ENCODE results near the gene TSPEAR.

TSPEAR gene

DNA sequence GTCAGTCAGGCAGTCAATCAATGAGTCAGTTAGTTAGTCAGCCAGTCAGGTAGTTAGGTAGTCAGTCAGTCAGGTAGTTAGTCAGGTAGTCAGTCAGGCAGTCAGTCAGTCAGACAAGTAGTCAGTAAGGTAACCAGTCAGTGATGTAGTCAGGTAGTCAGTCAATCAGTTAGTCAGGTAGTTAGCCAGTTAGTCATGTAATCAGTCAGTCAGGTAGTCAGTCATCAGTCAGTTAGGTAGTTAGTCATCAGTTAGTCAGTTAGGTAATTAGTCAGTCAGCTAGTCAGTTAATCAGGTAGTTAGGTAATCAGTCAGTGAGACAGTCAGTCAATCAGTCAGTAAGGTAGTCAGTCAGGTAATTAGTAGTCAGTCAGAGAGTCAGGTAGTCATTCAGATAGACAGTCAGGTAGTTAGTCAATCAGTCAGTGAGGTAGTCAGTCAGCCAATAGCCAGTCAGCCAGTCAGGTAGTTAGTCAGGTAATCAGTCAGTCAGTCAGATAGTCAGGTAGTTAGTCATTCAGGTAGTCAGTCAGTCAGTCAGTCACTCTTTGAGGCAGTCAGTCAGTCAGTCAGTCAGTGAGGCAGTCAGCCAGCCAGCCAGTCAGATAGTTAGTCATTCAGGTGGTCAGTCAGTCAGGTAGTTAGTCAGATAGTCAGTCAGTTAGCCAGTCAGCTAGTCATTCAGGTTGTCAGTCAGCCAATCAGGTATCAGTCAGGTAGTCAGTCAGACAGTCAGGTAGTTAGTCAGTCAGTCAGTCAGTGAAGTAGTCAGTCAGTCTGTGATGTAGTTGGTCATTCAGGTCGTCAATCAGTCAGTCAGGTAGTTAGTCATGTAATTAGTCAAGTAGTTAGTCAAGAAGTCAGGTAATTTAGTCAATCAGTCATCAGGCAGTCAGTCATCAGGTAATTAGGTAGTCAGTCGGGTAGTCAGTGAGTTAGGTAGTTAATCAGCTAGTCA, 186.7 kb downstream of the TSPEAR start:
- DNase-seq, result no peak

DNA sequence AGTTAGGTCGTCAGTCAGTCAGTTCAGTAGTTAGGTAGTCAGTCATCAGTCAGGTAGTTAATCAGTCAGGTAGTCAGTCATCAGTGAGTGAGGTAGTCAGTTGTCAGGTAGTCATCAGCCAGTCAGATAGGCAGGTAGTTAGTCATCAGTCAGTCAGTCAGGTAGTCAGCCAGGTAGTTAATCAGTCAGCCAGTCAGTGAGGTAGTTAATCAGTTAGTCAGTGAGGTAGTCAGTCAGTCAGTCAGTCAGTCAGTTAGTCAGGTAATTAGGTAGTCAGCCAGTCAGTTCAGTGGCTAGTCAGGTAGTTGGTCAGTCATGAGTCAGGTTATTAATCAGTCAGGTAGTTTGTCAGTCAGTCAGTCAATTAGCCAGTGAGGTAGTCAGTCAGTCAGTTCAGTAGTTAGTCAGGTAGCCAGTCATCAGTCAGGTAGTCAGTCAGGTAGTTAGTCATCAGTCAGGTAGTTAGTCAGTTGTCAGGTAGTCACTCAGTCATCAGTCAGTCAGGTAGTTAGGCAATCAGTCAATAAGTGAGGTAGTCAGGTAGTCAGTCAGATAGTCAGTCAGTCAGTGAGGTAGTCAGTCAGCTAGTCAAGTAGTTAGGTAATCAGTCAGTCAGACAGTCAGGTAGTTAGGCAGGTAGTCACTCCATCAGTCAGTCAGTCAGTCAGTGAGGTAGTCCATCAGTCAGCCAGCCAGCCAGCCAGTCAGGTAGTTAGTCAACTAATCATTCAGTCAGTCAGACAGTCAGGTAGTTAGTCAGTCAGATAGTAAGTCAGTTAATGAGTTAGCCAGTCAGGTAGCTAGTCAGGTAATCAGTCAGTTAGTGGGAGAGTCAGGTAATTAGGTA, 187.6 kb downstream of the TSPEAR start:
- no peak for DNase-seq

DNA sequence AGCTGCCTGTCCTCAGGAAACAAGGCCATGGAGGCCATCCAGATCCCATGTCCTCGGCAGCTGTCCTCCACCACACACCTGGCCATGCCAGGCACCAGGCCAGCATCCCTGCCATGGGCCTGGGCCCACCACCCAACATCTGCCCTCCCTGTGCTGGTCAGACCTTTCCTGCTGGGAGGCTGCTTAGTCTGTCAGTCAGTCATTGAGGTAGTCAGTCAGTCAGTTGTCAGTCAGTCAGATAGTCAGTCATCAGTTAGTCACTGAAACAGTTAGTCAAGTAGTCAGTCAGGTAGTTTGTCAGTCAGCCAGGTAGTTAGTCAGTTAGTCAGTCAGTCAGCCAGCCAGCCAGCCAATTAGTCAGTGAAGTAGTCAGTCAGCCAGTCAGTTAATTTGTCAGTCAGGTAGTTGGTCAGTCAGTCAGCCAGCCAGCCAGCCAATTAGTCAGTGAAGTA, 188.6 kb downstream of the TSPEAR start:
- DNase-seq, result no peak

DNA sequence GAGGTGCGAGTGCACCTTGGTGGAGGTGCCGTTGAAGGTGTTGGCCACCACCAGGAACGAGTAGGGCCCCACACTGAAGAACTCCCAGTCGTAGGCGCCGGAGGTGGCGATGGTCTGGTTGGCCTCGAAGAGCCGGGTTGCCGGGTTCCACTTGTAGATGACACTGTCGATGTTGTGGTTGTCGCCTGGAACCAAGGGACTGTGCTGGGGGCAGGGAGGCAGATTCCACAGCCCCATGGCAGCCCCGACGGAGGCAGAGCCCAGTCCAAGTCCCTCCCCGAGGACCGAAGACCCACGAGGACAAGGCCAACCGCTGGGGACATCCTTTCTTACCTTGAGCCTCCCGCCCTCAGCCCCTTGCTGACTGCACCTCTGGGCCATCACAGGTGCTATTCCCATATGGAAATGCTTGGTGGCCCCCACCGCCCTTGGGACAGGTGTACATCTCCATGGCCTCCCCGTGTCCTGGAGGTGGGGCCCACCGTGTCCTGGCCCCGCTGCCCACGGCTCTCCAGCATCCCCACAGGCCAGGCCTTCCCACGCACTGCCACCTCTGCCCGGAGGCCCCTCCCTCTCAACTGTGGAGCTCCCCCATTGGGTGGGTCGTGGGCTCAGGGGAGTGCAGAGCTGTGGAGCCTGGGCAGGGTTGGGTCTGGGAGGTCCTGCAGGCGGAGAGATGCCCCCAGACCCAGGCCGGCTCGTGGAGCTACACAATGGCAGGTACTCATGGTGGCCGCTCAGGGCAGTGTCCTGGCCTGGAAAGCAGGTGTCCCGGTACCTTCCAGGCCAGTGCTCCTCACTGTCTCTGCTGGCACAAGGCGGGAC, 189.2 kb downstream of the TSPEAR start:
- no peak for DNase-seq

DNA sequence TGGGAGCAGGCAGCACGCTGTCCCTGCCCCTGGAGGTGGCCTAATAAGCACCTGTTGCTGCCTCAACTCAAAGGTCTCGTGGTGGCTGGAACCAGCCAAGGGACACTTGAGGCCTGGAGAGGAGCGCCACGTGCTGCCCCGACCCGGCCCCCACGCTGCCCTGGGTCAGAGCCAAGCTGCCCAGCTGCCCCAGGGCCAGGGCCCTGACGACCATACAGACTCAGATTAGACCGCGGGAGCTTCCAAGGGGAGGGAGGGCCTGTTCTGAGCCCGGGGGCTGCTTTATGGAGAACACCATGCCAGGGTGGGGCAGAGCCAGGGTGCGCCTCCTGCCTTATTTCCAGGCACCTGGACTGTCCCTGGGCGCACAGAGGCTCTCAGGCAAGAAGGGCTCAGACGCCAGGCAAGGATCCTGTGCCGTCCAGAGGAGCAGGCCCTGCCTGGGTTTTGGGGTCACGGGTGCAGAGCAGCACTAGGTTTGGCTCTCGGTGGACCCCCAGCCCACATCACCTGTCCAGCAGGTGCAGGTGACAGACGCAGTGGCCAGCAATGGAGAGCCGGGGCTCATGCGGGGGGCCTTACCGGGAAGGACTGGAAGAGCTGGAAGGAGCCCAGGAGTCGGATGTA, 190.0 kb downstream of the TSPEAR start:
- DNase-seq, result no peak

DNA sequence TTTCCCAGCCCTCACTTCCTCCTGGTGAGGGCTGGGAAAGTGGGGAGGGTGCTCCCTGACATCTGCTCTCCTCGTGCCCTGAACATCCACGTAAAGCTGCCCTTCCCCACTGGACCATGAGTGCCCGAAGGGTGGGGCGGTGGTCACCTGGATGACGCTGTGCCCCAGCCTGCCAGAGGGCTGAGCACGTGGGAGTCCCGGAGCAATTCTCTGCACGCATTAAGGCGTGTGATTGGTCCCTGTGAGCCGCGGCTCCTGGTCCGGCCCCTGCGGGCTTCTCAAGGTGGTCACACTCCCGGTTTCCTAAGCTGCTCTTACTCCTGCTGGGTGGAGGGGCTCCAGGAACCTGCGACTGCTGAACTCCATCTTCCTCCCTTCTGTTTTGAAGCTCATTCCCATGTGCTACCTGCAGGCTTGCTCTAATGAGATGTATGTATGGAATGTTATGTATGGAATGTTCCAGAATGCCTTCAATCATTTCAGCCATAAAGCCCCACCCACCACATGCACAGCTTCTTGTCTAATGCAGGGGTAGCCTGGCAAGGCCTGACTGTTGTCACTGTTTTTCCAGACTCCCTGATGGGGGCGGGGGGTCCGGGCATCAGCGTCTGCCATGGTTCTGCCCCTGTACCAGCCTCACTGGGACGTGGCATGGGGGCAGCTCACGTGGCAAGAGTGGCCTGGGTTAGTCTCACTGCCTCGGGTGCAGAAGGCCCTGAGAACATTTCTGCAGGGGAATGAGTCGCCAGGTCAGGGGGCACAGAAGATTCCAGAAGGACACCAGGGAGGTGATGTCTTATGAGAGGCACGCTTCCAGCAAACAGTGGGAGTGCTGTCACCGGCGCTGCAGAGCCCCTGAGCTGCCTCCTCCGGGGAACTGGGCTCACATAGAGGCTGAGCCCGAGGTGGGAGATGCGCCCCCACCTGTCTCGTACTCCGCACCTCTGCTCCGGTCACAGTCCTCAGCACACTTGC, 190.8 kb downstream of the TSPEAR start:
- DNase-seq, result no peak

DNA sequence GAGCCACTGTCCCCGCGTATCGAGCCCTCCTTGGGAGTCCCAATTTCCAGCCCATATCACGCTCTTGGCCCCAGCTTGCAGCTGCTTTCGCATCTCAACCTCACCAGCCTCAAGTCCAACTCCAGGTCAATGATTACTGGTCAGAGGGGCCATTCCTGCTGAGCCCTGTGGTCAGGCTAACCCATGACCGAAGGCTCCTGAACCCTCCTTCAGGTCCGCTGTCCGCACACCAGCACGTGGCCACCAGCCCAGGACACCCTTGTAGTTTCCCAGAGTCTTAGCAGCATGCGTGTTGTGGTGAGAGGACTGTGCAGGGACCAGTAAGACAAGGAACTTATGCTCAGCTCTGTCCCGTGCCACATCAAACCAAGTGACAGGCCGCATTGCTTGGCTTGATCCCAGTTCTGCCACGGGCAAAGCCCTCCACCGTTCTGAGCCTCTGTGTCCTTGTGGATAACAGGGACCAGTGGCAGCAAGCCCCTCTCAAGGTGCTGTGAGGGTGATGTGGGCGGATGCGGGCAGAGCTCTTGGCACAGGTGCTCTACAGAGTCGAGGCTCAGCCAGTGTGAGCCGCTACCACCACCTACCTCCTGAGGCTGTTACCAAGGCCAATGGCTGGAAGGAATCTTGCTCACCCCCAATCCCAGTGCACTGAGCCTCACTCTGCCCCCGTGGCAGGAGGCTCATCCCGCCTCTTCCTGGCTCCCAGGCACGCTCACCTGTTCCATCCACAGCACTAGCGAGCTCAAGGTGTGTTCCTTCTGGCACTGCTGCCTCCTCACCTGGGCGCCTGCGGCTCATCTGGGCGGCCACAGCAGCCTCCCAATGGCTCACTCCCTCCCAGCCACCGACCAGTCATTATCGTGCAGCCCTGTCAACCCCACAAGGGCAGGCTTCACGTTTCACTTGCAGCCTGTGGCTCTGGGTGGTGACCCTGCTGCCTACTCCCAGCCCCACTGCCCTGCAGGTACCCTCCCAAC, 191.7 kb downstream of the TSPEAR start:
- no peak for DNase-seq

DNA sequence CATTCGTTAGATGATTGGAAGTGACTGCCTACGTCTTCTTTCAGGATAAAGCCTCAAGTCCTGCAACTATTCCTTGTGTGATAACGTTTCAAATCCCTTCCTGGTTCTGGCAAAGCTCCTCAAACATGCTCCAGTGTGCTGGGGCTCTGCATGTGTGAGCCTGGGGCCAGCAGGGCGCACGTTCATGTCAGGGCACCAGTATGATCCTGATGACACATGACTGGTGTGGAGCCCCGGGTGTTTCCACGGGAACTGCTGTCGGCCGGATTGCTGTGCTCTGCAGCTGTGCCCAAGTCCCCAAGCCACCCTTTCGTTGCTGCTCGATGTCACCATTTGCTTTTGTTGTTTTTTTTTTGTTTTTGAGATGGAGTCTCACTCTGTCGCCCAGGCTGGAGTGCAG, 192.7 kb downstream of the TSPEAR start:
- no peak for DNase-seq

DNA sequence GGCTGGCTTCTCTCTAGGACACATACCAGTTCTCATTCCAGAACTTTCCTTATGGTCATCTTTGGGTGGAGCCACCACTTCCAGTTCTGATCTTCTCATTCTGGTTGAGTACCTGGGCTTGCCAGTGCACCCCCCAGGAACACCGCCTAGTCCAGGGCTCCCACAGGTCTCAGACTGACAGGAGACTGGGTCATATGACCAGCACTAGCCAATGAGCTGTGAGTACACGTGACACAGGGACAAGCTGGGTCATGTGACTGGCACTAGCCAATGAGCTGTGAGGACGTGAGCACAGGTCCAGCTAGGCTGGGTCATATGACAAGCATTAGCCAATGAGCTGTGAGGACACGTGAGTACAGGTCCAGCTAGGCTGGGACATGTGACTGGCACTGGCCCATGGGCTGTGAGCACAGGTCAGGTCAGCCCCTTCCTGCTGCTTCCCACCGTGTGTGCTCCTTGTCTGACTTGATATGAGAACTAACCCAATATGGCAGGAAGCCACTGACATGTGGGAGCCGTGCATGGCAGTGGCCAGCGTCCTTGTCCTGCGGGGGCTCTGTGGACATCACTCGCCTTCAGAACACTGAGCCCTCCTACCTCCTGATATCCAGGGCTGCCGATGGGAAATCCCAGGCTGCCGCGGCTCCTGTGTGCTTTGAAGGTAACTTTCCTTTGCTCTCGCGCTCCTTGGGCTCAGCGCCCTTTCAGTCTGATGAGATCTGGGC, 194.0 kb downstream of the TSPEAR start:
- peak; percentile 27 for DNase-seq

DNA sequence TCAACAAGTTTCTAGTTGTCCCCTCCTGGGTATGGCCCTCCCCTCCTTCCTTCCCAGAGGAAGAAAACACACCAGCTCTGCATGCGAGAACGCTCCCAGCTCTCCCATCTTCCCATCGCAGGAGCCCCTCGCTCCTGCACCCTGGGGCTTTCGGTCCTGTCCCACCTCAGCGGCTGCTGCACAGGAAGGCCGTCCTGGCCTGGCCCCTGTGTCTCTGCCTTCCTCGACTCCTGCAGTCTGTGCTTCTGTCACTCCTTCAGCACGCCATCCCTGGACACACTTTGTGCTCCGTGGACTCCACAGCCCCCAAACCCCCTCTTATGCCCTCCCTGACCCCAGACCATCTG, 194.6 kb downstream of the TSPEAR start:
- no peak for DNase-seq

DNA sequence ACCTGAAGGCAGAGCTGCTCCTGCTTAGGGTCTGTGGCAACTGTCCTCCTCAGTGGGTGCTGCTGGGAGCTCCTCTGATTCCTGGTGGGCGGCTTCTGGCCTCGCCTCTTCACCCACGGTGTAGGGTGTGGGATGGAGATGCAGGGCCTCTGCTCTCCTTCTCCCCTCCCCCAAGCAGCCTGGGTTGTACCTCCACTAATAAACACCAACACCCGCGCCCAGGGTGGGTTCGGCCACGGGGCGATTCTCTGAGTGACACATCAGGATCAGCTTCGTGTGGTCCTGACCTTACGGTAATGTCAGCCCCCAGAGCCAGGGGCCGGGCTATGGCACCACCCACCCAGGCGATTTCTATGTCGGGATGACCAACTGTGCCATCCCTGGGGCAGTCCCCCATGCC, 195.0 kb downstream of the TSPEAR start:
- no peak for DNase-seq

DNA sequence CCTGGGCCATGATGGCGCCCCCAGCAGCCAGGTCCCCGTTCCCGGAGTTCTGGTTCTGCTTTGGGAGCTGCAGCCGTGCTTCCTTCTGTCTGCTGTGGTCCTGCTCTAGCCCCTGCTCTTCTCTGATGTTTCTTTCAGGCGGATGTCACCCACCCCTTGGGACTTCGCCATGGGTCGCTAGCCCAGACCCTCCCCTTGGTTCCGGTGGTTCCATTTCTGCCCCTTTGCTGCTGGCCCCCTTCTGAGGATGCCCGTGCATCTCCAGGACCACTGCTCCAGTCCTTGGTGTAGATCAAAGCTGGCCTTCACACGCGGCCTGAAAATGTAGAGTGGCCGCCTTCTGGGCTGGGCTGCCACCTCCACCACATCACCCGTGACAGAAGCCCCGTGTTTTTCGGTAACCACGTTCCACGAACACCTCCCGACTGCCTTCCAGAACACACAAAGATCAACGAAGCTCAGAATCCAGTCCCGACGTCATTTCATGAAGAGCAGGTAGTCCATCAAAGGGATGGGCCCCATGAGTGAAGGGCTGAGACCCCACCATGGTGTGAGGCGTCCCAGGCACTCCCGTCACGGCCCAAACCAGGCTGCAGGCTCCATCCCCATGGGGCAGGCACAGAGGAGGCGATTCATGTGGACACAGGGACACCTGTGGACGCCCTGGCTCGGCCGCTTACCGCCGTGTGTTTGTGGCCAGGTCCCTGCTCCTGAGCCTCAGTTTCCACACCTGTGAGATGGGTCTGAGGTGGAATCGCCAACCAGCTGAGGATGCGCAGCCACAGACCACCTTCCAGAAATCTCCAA, 195.8 kb downstream of the TSPEAR start:
- no peak for DNase-seq

DNA sequence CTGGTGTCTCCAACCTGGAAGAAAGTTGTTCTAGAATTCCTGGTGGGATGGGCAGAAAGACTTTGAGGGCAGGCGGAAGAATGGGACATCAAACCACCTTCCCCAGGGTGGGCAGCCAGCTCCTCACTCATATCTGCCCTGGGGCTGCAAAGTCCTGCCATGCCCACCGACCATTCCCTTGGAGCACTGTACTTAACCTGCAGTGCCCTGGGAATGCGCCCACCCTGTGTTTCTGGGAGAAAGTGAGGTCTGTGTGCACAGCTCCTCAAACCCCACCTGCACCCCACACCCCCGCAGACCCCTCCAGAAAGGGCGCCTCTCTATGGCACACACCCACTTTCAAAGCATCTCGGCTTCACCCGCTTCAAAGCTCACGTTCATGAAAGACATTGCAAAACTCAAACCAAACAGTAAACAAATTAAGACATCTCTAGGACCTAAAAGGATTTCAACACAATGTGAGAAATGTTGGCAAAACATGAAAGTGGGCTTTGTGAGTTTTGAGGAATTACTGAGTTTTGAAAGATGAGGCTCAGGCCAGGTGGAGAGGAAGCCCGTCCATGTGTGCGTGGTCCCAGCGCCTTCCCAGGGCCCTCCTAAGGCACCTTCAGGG, 196.5 kb downstream of the TSPEAR start:
- no peak for DNase-seq

DNA sequence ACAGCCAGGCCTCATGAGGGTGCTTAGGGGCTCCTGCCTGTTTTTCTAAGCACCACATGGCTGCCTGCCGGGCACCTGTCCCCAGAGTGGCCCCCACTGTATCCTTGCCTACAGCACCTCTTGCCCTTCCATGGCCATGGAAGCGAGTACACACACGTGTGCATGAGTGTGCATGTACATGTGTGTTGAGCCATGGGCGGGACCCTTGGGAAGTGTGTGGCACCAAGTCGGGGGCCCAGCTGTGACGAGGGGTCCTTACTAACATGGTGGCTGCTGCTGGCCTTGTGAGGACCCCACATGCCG, 197.2 kb downstream of the TSPEAR start:
- no peak for DNase-seq

DNA sequence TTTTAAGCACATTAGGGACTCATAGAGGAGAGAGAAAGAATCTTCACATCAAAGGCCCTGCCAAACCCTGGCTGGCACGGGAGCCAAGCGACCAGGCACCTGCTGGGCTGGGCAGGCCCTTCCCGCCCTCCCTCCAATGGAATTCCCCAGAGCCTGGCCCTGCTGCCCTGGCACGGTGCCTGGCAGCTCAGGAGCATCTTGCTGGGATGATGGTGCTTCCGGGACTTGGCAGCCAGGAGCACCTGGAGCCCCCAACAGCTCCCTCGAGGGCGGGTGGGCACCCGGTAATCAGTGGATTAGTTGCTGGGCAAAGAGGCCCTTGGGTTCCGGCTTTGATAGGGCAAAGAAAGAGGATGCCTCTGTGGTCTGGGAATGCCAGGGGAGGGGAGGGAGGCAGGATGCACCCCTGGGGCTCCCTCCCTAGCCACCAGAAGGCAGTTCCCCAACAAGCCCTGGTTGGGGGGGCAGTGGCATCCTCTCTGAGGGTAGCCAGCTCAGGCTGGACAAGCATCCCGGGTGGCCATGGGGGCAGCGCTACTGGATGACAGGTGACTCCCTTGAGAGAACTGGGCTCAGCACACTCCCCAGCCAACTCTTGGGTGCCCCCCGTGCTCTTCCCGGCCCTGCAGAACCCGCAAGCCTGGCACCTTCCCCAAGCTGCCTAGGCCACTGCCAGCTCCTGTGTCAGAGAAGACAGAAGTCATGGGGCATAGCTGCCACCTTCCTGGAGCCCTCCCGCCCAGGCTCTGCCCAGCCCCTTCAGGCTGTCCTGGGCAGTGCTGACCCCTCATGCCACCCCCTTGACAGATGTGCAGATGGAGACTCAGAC, 197.8 kb downstream of the TSPEAR start:
- no peak for DNase-seq

DNA sequence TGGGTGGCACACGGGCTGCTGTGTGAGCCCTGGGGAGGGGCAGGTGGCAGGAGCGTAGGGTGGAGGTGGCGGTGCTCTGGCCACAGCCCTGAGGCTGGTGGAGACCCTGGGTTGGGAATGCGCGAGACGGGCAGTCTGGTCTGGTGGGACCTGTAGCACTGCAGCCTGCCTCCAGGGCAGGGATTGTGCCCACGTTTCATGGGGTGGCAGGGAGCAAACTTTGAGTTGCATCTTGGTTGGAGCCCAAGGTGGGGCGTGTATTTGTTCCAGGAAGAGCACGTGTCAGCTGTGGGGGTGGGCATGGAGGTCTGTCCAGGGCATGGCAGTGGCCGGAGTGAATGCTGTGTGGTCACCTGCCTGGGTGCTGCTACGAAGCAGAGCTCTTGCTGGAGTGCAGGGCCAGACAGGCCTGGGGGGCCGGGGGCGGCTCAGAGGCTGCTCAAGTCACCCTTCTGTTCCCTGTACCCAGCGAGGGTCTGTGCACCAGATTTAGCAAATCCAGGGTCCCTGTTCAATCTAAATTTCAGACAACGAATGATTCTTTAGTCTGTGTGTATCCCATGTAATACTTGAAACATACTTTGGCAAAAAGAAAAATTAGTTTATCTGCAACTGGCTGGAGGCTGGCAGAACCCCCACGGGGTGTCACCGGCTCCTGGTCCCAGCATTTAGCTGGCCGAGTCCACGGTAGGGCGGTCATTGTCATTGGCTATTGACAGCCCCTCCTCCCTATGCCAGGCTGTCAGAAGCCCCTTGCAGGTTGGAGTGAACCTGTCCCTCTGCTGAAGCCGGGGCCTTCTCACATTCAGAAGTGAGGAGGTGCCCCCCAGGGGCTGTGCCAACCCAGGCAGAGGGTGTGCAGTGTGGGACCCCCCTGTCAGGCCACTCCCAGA, 198.6 kb downstream of the TSPEAR start:
- no peak for DNase-seq
